ENCODE measurements around the gene EPHA8.

EPHA8 gene

DNA sequence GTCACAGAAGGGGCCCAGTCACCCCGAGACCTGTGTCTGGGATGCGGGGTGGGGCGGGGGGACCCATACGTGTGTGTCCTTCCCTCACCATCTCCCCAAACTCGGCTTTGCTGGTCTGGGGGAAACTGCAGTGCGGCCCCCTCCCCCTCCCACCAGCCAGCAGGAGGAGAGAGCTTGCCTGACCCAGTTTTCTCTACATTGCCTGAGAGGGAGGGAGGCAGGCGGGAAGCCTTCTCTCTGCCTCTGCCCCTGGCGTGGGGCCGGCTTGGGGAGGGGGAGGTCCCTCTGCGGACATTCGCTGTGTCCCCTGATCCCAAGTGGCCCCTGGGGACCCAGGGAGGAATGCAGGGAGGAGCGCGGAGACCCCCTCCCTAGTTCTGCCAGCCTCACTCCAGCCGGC is 3.9 kb downstream of the EPHA8 start:
- Histone ChIP-seq H3K9ac (ENCODE audit: low read depth, low read length) (no peak overlapping the region), H3K36me3 (ENCODE audit: insufficient read depth, low read length) (no peaks in the 10 kb centered on the region), H3K9me3 (ENCODE audit: control insufficient read depth, insufficient read depth, low read length) (no peaks in the 10 kb centered on the region), H3K4me1 (ENCODE audit: insufficient read depth, low read length) (peaks cover 4% of the 10 kb centered on the region; the same call in 1 of the 2 replicates)

DNA sequence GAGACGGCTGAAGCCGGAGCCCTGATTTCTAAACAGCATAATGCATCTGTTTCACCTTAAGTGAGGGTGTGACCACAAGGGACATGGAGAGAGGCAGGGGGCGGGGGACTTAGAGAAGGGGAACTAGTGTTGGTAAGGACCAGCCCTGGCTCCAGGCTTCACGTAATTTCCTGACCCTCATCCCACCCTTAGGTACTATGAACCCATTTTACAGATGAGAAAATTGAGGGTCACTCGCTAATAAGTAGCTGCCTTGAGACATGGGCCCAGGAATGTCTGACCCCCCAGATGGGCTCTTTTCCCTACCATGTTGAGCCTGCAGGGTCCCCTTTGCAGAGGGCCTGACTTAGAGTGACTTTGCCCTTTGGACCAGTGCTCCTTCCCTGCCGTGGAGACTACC is 4.7 kb downstream of the EPHA8 start:
- Histone ChIP-seq H3K9me3 (ENCODE audit: control insufficient read depth, insufficient read depth, low read length) (no peaks in the 10 kb centered on the region), H3K9ac (ENCODE audit: low read depth, low read length) (no peak overlapping the region), H3K4me1 (ENCODE audit: insufficient read depth, low read length) (peaks cover 4% of the 10 kb centered on the region; the same call in 1 of the 2 replicates), H3K36me3 (ENCODE audit: insufficient read depth, low read length) (no peaks in the 10 kb centered on the region)

DNA sequence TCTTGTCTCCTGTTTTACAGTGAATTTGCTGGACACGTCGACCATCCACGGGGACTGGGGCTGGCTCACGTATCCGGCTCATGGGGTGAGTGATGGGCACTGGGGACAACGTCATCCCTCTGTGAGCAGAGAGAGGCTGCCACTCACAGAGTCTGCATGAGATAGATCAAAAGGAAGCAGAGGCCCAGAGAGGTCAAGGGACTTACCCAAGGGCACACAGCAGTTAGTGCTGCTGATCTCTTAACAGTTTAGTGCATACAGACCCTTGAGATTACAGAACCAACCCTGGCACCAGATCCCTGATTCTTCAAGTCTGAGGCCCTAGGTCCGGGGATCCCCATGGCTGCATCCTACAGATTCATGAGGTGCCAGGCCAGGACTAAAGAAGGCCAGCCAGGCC is 6.0 kb downstream of the EPHA8 start:
- Histone ChIP-seq H3K9ac (ENCODE audit: low read depth, low read length) (no peak overlapping the region), H3K36me3 (ENCODE audit: insufficient read depth, low read length) (no peaks in the 10 kb centered on the region), H3K9me3 (ENCODE audit: control insufficient read depth, insufficient read depth, low read length) (no peaks in the 10 kb centered on the region), H3K4me1 (ENCODE audit: insufficient read depth, low read length) (peaks cover 4% of the 10 kb centered on the region; the same call in 1 of the 2 replicates)

DNA sequence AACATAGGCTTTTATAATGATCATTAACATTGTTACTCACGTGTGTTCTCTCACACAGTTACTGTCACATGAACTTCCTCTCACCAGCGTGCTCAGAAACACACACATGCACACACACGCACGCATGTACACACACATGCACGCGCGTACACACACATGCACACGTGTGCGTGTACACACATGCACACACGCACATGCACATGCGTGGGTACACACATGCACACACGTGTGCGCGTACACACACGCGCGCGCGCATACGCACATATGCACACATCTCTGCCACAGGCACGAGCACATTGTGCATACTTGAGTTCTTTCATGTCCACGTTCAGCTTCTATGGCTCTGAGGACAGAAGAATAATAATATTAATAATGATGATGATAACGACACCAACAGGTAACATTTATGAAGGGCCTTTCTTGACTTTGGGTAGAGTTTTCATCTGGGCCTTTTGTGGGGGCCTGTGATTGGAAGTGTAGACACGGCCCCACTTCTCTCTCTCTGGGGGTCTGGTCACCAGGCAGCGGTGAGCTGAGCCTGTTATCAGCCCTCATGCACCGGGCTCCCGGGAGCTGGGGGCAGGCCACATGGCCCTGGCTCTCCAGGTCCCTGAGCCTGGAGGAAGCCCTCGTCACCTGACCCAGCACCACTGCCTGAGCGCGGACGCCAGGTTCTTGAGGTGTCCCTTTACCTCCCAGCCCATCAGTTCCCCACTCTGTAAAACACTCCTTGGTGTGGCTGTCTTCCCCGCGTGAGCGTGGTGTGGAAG is 7.0 kb downstream of the EPHA8 start:
- no peaks in the 10 kb centered on the region for H3K9me3 ChIP-seq (ENCODE audit: control insufficient read depth, insufficient read depth, low read length)
- no peaks in the 10 kb centered on the region for H3K36me3 ChIP-seq (ENCODE audit: insufficient read depth, low read length)
- H3K4me1 ChIP-seq (ENCODE audit: insufficient read depth, low read length): peaks cover 4% of the 10 kb centered on the region; the same call in 1 of the 2 replicates
- no peak overlapping the region for H3K9ac ChIP-seq (ENCODE audit: low read depth, low read length)

DNA sequence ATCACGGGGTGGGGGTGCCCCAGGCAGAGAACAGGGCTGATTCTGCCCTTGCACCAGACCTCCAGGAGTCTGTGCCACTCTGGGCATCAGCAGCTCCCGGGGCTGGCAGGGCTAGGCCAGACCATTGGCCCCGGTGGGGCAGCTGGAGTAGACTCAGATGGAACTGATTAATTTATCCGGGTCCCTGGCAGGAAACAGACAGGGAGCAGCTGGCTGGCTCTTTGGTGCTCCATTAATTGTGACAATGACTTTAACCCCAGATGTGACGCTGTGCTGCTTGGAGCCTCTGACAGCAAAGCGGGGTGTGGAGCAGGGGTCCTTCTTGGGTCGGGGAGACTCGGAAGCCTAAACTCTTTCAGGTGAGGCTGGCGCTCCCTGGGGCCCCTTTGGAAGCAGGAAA is 9.5 kb downstream of the EPHA8 start:
- no peak overlapping the region for H3K9ac ChIP-seq (ENCODE audit: low read depth, low read length)
- no peaks in the 10 kb centered on the region for H3K36me3 ChIP-seq (ENCODE audit: insufficient read depth, low read length)
- no peaks in the 10 kb centered on the region for H3K4me1 ChIP-seq (ENCODE audit: insufficient read depth, low read length)
- H3K9me3 ChIP-seq (ENCODE audit: control insufficient read depth, insufficient read depth, low read length): no peaks in the 10 kb centered on the region

DNA sequence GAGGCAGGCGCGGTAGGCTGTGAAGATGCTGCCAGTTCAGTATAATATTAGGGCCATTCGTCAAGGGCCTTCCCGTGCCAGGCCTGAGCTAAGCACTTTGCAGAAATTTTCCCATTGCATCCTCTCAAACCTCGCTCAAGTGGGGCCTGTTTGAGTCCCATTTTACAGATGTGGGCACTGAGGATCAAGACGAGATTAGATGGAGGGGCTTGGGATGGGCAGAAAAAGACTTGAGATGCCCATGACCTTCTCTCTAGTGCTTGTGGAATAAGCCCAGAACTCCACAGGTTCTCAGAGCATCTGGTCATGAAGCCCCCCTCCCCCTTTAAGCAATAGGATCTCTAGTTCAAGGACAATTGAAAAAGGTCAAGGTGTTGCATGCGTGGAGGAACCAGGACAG is 9.9 kb downstream of the EPHA8 start:
- no peak overlapping the region for H3K9ac ChIP-seq (ENCODE audit: low read depth, low read length)
- H3K9me3 ChIP-seq (ENCODE audit: control insufficient read depth, insufficient read depth, low read length): no peaks in the 10 kb centered on the region
- H3K4me1 ChIP-seq (ENCODE audit: insufficient read depth, low read length): no peaks in the 10 kb centered on the region
- H3K36me3 ChIP-seq (ENCODE audit: insufficient read depth, low read length): no peaks in the 10 kb centered on the region

DNA sequence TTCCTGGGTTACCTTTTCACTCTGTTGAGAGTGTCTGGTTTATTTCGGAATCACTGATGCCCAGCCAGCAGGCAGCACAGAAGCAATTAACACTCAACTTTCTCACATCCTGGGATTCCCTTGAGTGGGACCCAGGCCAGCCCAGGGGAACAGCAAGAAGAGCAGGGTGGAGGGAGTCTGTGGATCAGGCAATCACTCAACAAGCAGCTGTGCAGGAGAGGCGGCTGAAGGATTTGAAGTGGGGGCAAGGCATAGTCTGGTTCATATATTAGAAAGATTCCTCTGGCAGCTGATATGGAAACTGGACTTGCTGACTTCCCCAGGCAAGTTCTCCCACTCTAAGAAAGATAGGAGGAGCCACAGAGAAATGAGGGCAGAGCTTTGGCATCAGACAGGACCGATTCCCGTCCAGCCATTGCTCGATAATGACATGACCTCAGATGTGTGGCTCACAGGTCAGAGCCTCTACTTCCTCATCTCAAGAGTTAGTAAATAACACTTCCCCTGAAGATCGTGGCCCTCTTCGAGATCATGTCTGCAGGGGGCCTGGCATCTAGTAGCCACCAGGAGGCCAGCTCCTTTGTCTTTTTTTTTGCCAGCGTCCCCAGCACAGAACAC is 12.4 kb downstream of the EPHA8 start:
- no peaks in the 10 kb centered on the region for H3K36me3 ChIP-seq (ENCODE audit: insufficient read depth, low read length)
- H3K9ac ChIP-seq (ENCODE audit: low read depth, low read length): no peak overlapping the region
- H3K9me3 ChIP-seq (ENCODE audit: control insufficient read depth, insufficient read depth, low read length): no peaks in the 10 kb centered on the region

DNA sequence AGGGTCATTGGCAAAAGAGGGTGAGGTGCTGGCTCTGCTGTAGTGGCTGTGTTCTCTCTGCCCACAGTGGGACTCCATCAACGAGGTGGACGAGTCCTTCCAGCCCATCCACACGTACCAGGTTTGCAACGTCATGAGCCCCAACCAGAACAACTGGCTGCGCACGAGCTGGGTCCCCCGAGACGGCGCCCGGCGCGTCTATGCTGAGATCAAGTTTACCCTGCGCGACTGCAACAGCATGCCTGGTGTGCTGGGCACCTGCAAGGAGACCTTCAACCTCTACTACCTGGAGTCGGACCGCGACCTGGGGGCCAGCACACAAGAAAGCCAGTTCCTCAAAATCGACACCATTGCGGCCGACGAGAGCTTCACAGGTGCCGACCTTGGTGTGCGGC is 12.9 kb downstream of the EPHA8 start:
- H3K9me3 ChIP-seq (ENCODE audit: control insufficient read depth, insufficient read depth, low read length): no peaks in the 10 kb centered on the region
- no peaks in the 10 kb centered on the region for H3K4me1 ChIP-seq (ENCODE audit: insufficient read depth, low read length)
- H3K36me3 ChIP-seq (ENCODE audit: insufficient read depth, low read length): no peaks in the 10 kb centered on the region
- H3K9ac ChIP-seq (ENCODE audit: low read depth, low read length): no peak overlapping the region

More for the DNA sequence above, 12.4 kb downstream of the EPHA8 start:
- no peaks in the 10 kb centered on the region for H3K4me1 ChIP-seq (ENCODE audit: insufficient read depth, low read length)

DNA sequence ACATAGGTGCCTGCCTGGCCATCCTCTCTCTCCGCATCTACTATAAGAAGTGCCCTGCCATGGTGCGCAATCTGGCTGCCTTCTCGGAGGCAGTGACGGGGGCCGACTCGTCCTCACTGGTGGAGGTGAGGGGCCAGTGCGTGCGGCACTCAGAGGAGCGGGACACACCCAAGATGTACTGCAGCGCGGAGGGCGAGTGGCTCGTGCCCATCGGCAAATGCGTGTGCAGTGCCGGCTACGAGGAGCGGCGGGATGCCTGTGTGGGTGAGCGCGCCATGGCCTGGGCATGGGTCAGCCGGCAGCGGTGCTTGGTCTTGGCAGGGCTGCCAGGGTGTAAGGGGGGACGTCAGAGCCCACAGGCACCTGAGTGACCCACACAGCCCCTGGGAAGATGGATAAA is 13.3 kb downstream of the EPHA8 start:
- no peak overlapping the region for H3K9ac ChIP-seq (ENCODE audit: low read depth, low read length)
- no peaks in the 10 kb centered on the region for H3K36me3 ChIP-seq (ENCODE audit: insufficient read depth, low read length)
- no peaks in the 10 kb centered on the region for H3K4me1 ChIP-seq (ENCODE audit: insufficient read depth, low read length)
- H3K9me3 ChIP-seq (ENCODE audit: control insufficient read depth, insufficient read depth, low read length): no peaks in the 10 kb centered on the region

DNA sequence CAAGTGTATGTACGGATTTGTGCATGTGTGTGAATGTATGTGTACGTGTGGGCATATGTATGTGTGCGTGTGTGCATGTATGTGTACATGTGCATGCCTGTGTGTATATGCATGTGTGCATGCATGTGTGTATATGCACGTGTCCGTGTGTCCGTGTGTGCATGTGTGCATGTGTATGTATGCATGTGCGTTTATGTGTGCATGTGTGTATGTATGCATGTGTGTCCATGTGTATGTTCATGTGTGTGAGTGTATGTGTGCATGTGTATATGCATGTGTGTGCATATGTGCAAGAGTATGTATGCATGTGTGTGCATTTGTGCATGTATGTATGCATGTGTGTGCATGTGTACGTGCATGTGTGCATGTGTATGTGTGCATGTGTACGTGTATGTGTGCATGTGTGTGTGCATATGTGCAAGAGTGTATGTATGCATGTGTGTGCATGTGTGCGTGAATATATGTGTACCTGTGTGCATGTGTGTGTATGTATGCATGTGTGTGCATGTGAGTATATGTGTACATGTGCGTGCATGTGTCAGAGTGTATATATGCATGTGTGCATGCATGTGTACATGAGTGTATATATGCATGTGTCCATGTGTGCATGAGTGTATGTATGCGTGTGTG is 15.6 kb downstream of the EPHA8 start:
- no peaks in the 10 kb centered on the region for H3K4me1 ChIP-seq (ENCODE audit: insufficient read depth, low read length)
- no peaks in the 10 kb centered on the region for H3K36me3 ChIP-seq (ENCODE audit: insufficient read depth, low read length)
- no peaks in the 10 kb centered on the region for H3K9me3 ChIP-seq (ENCODE audit: control insufficient read depth, insufficient read depth, low read length)
- H3K9ac ChIP-seq (ENCODE audit: low read depth, low read length): no peak overlapping the region

DNA sequence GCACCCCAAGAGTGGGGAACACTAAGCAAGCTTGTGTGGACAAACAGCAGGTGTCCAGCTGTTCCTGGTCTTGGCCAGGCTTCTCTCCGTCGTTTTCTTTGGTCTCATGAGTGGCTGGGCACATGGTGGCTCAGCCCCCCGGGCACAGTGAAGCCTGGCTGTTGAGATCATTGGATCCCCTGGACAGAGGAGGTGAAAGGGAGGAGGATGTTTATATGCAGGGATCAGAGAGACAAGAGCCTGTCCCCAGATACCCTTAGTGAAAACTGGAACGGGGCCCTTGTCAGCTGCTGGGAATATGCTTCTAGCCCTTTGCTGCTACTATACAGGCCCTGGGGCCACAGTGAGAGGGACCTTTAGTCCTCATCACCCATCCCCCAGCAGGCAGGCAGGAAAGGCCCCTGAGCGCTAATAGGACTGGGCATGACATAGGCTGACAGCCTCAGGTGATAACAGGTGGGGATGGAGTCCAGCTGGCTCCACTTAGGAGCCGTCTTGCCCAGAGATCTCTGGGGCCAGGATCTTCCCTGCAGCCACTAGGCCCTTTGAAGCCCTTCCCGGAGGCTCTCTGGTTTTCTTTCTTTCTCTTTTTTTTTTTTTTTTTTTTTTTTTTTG is 16.4 kb downstream of the EPHA8 start:
- Histone ChIP-seq H3K9ac (ENCODE audit: low read depth, low read length) (no peak overlapping the region), H3K36me3 (ENCODE audit: insufficient read depth, low read length) (no peaks in the 10 kb centered on the region), H3K9me3 (ENCODE audit: control insufficient read depth, insufficient read depth, low read length) (no peaks in the 10 kb centered on the region), H3K4me1 (ENCODE audit: insufficient read depth, low read length) (no peaks in the 10 kb centered on the region)

DNA sequence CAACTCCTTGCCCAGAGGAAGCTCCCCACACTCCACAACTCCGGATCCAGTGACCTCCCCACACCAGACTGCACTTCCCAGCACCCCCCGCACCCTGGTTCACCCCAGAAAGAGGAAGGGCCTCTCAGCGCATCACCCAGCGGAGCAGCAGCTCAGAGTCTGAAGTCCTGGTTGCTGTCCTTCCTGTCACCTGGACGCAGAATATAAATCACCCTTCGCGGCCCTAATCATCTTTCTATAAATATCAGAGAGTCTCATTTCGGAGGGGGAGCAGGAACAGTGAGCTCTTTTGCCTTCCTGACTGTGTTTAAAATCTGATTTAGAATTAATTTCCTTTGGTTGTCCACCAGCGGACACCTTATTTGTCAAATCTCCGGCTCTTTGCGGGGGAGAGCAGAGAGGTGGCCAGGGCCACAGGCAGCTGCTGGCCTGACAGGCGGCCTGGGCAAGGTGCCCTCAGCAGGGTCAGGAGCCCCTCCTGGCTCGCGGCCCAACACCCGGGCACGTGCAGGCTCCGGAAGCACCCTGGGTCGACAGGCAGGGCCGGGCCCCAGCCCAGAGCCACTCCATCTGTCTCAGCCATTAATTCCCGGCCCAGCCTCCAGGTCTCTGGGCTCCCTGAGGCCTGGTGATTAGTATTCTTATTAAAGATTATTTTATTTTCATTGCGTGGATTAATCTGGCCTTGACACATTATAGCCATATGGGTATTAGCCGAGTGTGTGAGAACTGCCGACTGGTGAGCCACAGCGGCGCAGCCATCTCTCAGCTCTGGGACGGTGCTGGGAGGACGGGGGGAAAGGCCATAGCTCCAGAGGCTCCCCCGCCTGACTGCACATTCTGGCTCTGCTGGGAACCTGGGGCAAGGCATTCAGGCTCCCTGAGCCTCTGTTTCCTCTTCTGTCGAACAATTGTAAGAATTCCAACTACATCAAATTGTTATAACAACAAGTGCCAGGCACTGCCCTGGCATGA is 19.7 kb downstream of the EPHA8 start:
- no peaks in the 10 kb centered on the region for H3K36me3 ChIP-seq (ENCODE audit: insufficient read depth, low read length)
- H3K9ac ChIP-seq (ENCODE audit: low read depth, low read length): no peak overlapping the region
- no peaks in the 10 kb centered on the region for H3K9me3 ChIP-seq (ENCODE audit: control insufficient read depth, insufficient read depth, low read length)
- H3K4me1 ChIP-seq (ENCODE audit: insufficient read depth, low read length): no peaks in the 10 kb centered on the region

DNA sequence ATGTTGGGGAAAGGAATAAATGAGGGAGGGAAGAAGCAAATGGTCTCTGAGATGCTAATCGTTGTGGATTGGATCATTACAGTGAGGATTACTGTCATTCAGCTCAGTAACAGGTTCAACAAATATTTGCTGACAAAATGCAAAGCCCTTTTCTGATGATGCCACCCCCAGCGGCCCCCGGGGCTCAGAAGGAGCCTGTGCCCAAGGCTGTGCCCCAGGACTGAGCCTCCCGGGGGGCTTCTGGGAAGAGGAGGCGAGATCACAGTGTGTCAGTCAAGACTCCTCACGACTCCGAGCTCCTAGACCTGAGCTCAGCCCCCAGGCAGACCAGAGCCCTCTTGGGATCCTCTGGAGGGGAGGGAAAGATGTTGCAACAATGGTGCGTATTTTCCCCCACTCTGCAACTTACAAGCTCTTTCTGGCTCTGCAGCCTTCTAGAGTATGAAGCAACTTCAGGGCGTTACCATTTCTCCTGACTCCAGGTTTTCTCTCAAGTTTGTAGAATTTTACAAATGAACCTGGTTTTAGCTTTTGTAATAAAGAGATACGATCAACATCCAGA is 20.8 kb downstream of the EPHA8 start:
- Histone ChIP-seq H3K36me3 (ENCODE audit: insufficient read depth, low read length) (no peaks in the 10 kb centered on the region), H3K9me3 (ENCODE audit: control insufficient read depth, insufficient read depth, low read length) (no peaks in the 10 kb centered on the region), H3K9ac (ENCODE audit: low read depth, low read length) (no peak overlapping the region), H3K4me1 (ENCODE audit: insufficient read depth, low read length) (no peaks in the 10 kb centered on the region)
